Liver (tissue), 9 donors: ENCODE measurements around the gene RNF126. TPM values are rescaled to one million over a fixed set of nuclear protein-coding genes. Genes with fewer than 3 reads are reported as not detected.
A peak's percentile ranks its signal among the peaks of the same experiment; 100 is the strongest.

ENCODE experiments used
- DNase-seq: peaks from one replicate; pipeline ENCODE4 v3.0.0-alpha.2; 2017; ENCODE audit warnings: low spot score
- H3K27ac ChIP-seq, 2 donors: one replicate each; pipeline ENCODE4 v1.7.0; 2013; ENCODE audit warnings: inconsistent platforms in 2 of 2, low read length in 2 of 2, control low read depth in 1 of 2, low read depth in 1 of 2, mild to moderate bottlenecking in 1 of 2
- H3K27me3 ChIP-seq, 4 donors: one replicate each; pipeline versions ENCODE4 v1.6.1 to v1.7.0; 2013; ENCODE audit warnings: low read length in 3 of 4, inconsistent platforms in 1 of 4, mild to moderate bottlenecking in 1 of 4, moderate library complexity in 1 of 4; ENCODE audit not compliant: control insufficient read depth in 4 of 4, insufficient read depth in 4 of 4
- H3K36me3 ChIP-seq, 4 donors: one replicate each; pipeline versions ENCODE4 v1.6.1 to v1.7.0; 2013; ENCODE audit warnings: low read length in 3 of 4, mild to moderate bottlenecking in 3 of 4, low read depth in 1 of 4, moderate library complexity in 1 of 4; ENCODE audit not compliant: control insufficient read depth in 4 of 4, insufficient read depth in 3 of 4
- H3K4me1 ChIP-seq, 4 donors: one replicate each; pipeline versions ENCODE4 v1.6.1 to v1.7.0; 2013; ENCODE audit warnings: low read length in 3 of 4, mild to moderate bottlenecking in 3 of 4, moderate library complexity in 1 of 4; ENCODE audit not compliant: control insufficient read depth in 4 of 4, insufficient read depth in 4 of 4
- H3K4me3 ChIP-seq, 3 donors: one replicate each; pipeline versions ENCODE4 v1.6.1 to v1.7.0; 2013; ENCODE audit warnings: low read length in 3 of 3, control low read depth in 1 of 3, low read depth in 1 of 3, mild to moderate bottlenecking in 1 of 3
- H3K9ac ChIP-seq, 2 donors: one replicate each; pipeline ENCODE4 v1.7.0; 2013; ENCODE audit warnings: low read length in 2 of 2, mild to moderate bottlenecking in 2 of 2, moderate library complexity in 2 of 2, control low read depth in 1 of 2, low read depth in 1 of 2
- H3K9me3 ChIP-seq, 4 donors: one replicate each; pipeline versions ENCODE4 v1.6.1 to v1.7.0; 2013; ENCODE audit warnings: low read length in 3 of 4; ENCODE audit not compliant: control insufficient read depth in 4 of 4
- EGR1 ChIP-seq, 2 donors: IDR thresholded peaks; 2 replicates each; pipeline ENCODE4 v1.6.1; 2016 to 2018; ENCODE audit warnings: antibody characterized with exemption in 2 of 2, low read depth in 2 of 2
- FOXA1 ChIP-seq: IDR thresholded peaks from 2 replicates; pipeline ENCODE4 v1.6.1; 2016; ENCODE audit warnings: antibody characterized with exemption
- FOXA2 ChIP-seq: IDR thresholded peaks from 2 replicates; pipeline ENCODE4 v1.6.1; 2016; ENCODE audit warnings: antibody characterized with exemption
- GABPA ChIP-seq, 2 donors: IDR thresholded peaks in 1 of 2; conservative IDR thresholded peaks in 1 of 2; 2 replicates each; pipeline ENCODE4 v1.6.1; 2016; ENCODE audit warnings: antibody characterized with exemption in 2 of 2, mild to moderate bottlenecking in 1 of 2, moderate library complexity in 1 of 2
- HNF4A ChIP-seq, 2 donors: conservative IDR thresholded peaks; 2 replicates each; pipeline ENCODE4 v1.6.1; 2016; ENCODE audit warnings: antibody characterized with exemption in 2 of 2, mild to moderate bottlenecking in 2 of 2
- HNF4G ChIP-seq: IDR thresholded peaks from 2 replicates; pipeline ENCODE4 v1.6.1; 2016; ENCODE audit warnings: antibody characterized with exemption
- JUND ChIP-seq, 2 donors: IDR thresholded peaks; 2 replicates each; pipeline ENCODE4 v1.6.1; 2016; ENCODE audit warnings: antibody characterized with exemption in 2 of 2
- NR2F2 ChIP-seq: IDR thresholded peaks from 2 replicates; pipeline ENCODE4 v1.6.1; 2016; ENCODE audit warnings: antibody characterized with exemption
- RAD21 ChIP-seq, 2 donors: IDR thresholded peaks; 2 replicates each; pipeline ENCODE4 v1.6.1; 2016; ENCODE audit warnings: antibody characterized with exemption in 2 of 2, mild to moderate bottlenecking in 2 of 2
- RXRA ChIP-seq, 2 donors: IDR thresholded peaks; 2 replicates each; pipeline ENCODE4 v1.6.1; 2017 to 2018; ENCODE audit warnings: antibody characterized with exemption in 2 of 2, mild to moderate bottlenecking in 1 of 2
- SP1 ChIP-seq: IDR thresholded peaks from 2 replicates; pipeline ENCODE4 v1.6.1; 2018; ENCODE audit warnings: antibody characterized with exemption, mild to moderate bottlenecking
- TAF1 ChIP-seq: conservative IDR thresholded peaks from 2 replicates; pipeline ENCODE4 v1.6.1; 2016; ENCODE audit warnings: antibody characterized with exemption, mild to moderate bottlenecking
- WGBS: extraction: QIAGEN DNeasy Blood & Tissue Kit; methylation state at CpG from one replicate; pipeline ENCODE4 v1.1.7; 2013; 5-methylcytosine and 5-hydroxymethylcytosine counted together
- polyA plus RNA-seq, 2 donors: library from polyadenylated mRNA; stranded (reverse) in 1 of 2; unstranded in 1 of 2; fragments of 200-250 nt in 1 of 2; fragments of >200 nt in 1 of 2; fragmentation: Nextera tagmentation in 1 of 2; extraction: Ambion mirVana in 1 of 2; gene quantifications; one replicate each; pipeline versions ENCODE4 v1.2.1 to v1.2.3, GENCODE V29; 2013 to 2015
- total RNA-seq, 2 donors: library from RNA; depleted of rRNA; stranded (reverse); fragments of >200 nt; gene quantifications; one replicate each; pipeline ENCODE4 v1.2.3, GENCODE V29; 2014
- TF ChIP-seq, protein P1 (sequence below): fragments of 150-350 bp; IDR thresholded peaks from 2 replicates; pipeline ENCODE4 v1.5.1; 2017; ENCODE audit warnings: improper control_type of control experiment, low read depth, low read length; ENCODE audit not compliant: missing input control
- TF ChIP-seq, protein P2 (sequence below): IDR thresholded peaks from 2 replicates; pipeline ENCODE4 v1.6.1; 2016; ENCODE audit warnings: antibody characterized with exemption
- TF ChIP-seq, protein P3 (sequence below): IDR thresholded peaks from 2 replicates; pipeline ENCODE4 v1.6.1; 2016; ENCODE audit warnings: antibody characterized with exemption
- TF ChIP-seq, protein P4 (sequence below): IDR thresholded peaks from 2 replicates; pipeline ENCODE4 v1.6.1; 2016; ENCODE audit warnings: antibody characterized with exemption
- TF ChIP-seq, protein P5 (sequence below): IDR thresholded peaks from 2 replicates; pipeline ENCODE4 v1.6.1; 2016; ENCODE audit warnings: antibody characterized with exemption, mild to moderate bottlenecking
- donor health status: healthy.
- donor health status: healthy.
- donor health status: healthy.
- donor health status: healthy.
- donor health status: healthy.

Gene RNF126
- total and polyA plus RNA-seq, 4 donors = 16.7 to 32.7 (median 24.1) TPM

DNA sequence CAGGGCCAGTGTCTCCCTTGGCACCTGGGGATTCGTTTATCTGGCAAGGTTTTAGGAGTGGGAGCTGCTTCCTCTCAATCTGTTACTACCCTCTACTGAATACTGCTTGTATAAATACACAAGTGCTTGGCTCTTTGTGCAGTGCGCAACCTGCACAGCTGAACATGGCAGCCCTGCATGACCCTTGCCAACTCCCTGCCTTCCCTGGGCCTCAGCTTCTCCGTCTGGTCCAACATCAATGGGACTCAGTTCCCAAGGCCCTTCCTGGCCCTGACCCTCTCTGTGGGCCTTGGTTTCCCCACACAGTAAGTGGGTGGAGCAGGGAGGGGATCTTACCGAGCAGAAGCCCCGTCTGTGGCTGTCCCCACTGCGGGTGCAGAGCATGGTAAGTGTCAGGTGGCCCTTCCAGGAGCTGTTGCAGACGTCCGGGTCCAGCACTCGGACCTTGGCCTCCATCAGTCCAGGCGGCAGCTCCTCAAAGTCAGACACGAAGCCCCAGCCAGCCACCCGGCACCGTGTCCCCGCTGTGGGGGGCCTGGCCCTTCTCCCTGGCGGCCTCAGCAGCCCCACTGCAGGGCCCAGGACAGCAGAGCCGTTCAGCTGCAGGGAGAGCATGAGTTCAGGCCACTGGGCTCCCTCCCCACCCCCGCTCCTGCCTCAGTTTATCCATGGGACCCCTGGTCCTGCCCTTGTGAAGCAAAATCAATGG lies 23.7 kb upstream of the RNF126 start:
- H3K4me3 ChIP-seq = no peak overlapping the region
- WGBS = 79% methylated on average over 17 of the region's 17 CpGs
- peak; percentile 32 for DNase-seq

More for the DNA sequence above, 23.7 kb upstream of the RNF126 start:
- Histone ChIP-seq H3K36me3 (no peaks in the 10 kb centered on the region), H3K27me3 (no peaks in the 10 kb centered on the region), H3K9me3 (no peaks in the 10 kb centered on the region), H3K9ac (no peak overlapping the region), H3K4me1 (no peaks in the 10 kb centered on the region), H3K27ac (no peak overlapping the region)
- TF ChIP-seq, protein P1, sequence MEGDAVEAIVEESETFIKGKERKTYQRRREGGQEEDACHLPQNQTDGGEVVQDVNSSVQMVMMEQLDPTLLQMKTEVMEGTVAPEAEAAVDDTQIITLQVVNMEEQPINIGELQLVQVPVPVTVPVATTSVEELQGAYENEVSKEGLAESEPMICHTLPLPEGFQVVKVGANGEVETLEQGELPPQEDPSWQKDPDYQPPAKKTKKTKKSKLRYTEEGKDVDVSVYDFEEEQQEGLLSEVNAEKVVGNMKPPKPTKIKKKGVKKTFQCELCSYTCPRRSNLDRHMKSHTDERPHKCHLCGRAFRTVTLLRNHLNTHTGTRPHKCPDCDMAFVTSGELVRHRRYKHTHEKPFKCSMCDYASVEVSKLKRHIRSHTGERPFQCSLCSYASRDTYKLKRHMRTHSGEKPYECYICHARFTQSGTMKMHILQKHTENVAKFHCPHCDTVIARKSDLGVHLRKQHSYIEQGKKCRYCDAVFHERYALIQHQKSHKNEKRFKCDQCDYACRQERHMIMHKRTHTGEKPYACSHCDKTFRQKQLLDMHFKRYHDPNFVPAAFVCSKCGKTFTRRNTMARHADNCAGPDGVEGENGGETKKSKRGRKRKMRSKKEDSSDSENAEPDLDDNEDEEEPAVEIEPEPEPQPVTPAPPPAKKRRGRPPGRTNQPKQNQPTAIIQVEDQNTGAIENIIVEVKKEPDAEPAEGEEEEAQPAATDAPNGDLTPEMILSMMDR = no peak
- TF ChIP-seq, protein P2, sequence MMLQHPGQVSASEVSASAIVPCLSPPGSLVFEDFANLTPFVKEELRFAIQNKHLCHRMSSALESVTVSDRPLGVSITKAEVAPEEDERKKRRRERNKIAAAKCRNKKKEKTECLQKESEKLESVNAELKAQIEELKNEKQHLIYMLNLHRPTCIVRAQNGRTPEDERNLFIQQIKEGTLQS = no peak
- TF ChIP-seq FOXA1 (no peak), RXRA (IDR thresholded peaks at IDR 0.05) (no peak), TAF1 (no peak), FOXA2 (no peak), HNF4A (conservative IDR thresholded peaks at IDR 0.05) (no peak), EGR1 (IDR thresholded peaks at IDR 0.05; ENCODE audit: low read depth in 2 of 2) (no peak), HNF4G (no peak), JUND (IDR thresholded peaks at IDR 0.05) (no peak), RAD21 (IDR thresholded peaks at IDR 0.05) (no peak), NR2F2 (no peak), SP1 (no peak), GABPA (IDR thresholded peaks at IDR 0.05 in 1 of 2, conservative IDR thresholded peaks at IDR 0.05 in 1 of 2) (no peak)
- TF ChIP-seq, protein P3, sequence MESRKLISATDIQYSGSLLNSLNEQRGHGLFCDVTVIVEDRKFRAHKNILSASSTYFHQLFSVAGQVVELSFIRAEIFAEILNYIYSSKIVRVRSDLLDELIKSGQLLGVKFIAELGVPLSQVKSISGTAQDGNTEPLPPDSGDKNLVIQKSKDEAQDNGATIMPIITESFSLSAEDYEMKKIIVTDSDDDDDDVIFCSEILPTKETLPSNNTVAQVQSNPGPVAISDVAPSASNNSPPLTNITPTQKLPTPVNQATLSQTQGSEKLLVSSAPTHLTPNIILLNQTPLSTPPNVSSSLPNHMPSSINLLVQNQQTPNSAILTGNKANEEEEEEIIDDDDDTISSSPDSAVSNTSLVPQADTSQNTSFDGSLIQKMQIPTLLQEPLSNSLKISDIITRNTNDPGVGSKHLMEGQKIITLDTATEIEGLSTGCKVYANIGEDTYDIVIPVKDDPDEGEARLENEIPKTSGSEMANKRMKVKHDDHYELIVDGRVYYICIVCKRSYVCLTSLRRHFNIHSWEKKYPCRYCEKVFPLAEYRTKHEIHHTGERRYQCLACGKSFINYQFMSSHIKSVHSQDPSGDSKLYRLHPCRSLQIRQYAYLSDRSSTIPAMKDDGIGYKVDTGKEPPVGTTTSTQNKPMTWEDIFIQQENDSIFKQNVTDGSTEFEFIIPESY = no peak
- TF ChIP-seq, protein P4, sequence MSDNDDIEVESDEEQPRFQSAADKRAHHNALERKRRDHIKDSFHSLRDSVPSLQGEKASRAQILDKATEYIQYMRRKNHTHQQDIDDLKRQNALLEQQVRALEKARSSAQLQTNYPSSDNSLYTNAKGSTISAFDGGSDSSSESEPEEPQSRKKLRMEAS = no peak
- TF ChIP-seq, protein P5, sequence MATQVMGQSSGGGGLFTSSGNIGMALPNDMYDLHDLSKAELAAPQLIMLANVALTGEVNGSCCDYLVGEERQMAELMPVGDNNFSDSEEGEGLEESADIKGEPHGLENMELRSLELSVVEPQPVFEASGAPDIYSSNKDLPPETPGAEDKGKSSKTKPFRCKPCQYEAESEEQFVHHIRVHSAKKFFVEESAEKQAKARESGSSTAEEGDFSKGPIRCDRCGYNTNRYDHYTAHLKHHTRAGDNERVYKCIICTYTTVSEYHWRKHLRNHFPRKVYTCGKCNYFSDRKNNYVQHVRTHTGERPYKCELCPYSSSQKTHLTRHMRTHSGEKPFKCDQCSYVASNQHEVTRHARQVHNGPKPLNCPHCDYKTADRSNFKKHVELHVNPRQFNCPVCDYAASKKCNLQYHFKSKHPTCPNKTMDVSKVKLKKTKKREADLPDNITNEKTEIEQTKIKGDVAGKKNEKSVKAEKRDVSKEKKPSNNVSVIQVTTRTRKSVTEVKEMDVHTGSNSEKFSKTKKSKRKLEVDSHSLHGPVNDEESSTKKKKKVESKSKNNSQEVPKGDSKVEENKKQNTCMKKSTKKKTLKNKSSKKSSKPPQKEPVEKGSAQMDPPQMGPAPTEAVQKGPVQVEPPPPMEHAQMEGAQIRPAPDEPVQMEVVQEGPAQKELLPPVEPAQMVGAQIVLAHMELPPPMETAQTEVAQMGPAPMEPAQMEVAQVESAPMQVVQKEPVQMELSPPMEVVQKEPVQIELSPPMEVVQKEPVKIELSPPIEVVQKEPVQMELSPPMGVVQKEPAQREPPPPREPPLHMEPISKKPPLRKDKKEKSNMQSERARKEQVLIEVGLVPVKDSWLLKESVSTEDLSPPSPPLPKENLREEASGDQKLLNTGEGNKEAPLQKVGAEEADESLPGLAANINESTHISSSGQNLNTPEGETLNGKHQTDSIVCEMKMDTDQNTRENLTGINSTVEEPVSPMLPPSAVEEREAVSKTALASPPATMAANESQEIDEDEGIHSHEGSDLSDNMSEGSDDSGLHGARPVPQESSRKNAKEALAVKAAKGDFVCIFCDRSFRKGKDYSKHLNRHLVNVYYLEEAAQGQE = no peak
